GM21825 (cell line): ENCODE data around the gene HIF3A.
"Not testable (repeated sequence)": the region's sequence is repeated elsewhere in the genome, so short reads cannot be mapped to it uniquely, and the experiment has no call there.

Experiments used
- ATAC-seq: cut with Tn5 transposase; IDR thresholded peaks from one replicate; pipeline ENCODE4 v1.9.1; 2021; ENCODE audit warnings: mild to moderate bottlenecking, moderate library complexity; ENCODE audit not compliant: unreplicated experiment

The HIF3A gene

GRCh38 chr19:46356149-46357055, 59.6 kb downstream of the HIF3A start:
- no peak for ATAC-seq

- ATAC-seq, result no peak
These were observed 61.2 kb downstream of the HIF3A start for GRCh38 chr19:46357846-46358583.

- ATAC-seq, result no peak
These were observed 65.1 kb downstream of the HIF3A start for GRCh38 chr19:46361915-46362314.

GRCh38 chr19:46364359-46364758, 67.5 kb downstream of the HIF3A start:
- no peak for ATAC-seq

- no peak for ATAC-seq
These were observed 68.7 kb downstream of the HIF3A start for GRCh38 chr19:46365561-46365960.

- ATAC-seq, result no peak
These were observed 69.9 kb downstream of the HIF3A start for GRCh38 chr19:46366620-46367292.

- no peak for ATAC-seq
These were observed 70.6 kb downstream of the HIF3A start for GRCh38 chr19:46367426-46367825.

GRCh38 chr19:46368116-46368515, 71.3 kb downstream of the HIF3A start:
- no peak for ATAC-seq

GRCh38 chr19:46369817-46370216, 73.0 kb downstream of the HIF3A start:
- ATAC-seq, result no peak

GRCh38 chr19:46371371-46371901, 74.6 kb downstream of the HIF3A start:
- ATAC-seq, result no peak

GRCh38 chr19:46372901-46373490, 76.2 kb downstream of the HIF3A start:
- ATAC-seq, result no peak

GRCh38 chr19:46373491-46374359, 76.9 kb downstream of the HIF3A start:
- no peak for ATAC-seq

- ATAC-seq, result no peak
These were observed 78.0 kb downstream of the HIF3A start for GRCh38 chr19:46374536-46375475.

- ATAC-seq, result not testable (repeated sequence)
These were observed 78.7 kb downstream of the HIF3A start for GRCh38 chr19:46375476-46376067.

- ATAC-seq, result no peak
These were observed 79.7 kb downstream of the HIF3A start for GRCh38 chr19:46376241-46377153.

GRCh38 chr19:46378268-46378667, 81.4 kb downstream of the HIF3A start:
- no peak for ATAC-seq

- ATAC-seq, result no peak
These were observed 83.8 kb downstream of the HIF3A start for GRCh38 chr19:46380690-46381089.
